Skeletal muscle satellite cell (primary cell): Measurements from ENCODE around the gene GMPR.
"Not testable (repeated sequence)": the region's sequence is repeated elsewhere in the genome, so short reads cannot be mapped to it uniquely, and the experiment has no call there.

ENCODE experiments used
- H3K27me3 ChIP-seq: 2 replicates; pipeline ENCODE4 v1.7.0; 2013; ENCODE audit warnings: low read length; ENCODE audit not compliant: control insufficient read depth, insufficient read depth
- H3K36me3 ChIP-seq: 2 replicates; pipeline ENCODE4 v1.7.0; 2013; ENCODE audit warnings: mild to moderate bottlenecking, control low read depth, low read length; ENCODE audit not compliant: insufficient read depth
- H3K4me1 ChIP-seq: 2 replicates; pipeline ENCODE4 v1.7.0; 2013; ENCODE audit warnings: low read length; ENCODE audit not compliant: control insufficient read depth, insufficient read depth
- H3K4me2 ChIP-seq: 2 replicates; pipeline ENCODE4 v1.7.0; 2013; ENCODE audit warnings: mild to moderate bottlenecking, low read length
- H3K4me3 ChIP-seq: 2 replicates; pipeline ENCODE4 v1.7.0; 2013; ENCODE audit warnings: low read length
- H3K9ac ChIP-seq: 2 replicates; pipeline ENCODE4 v1.7.0; 2013; ENCODE audit warnings: mild to moderate bottlenecking, low read depth, low read length, moderate library complexity
- H3K9me3 ChIP-seq: replicated peaks from 2 replicates; pipeline ENCODE4 v1.7.0; 2013; ENCODE audit warnings: mild to moderate bottlenecking, control low read depth, low read length

Gene GMPR

GRCh38 chr6:16267428-16268263, 29.3 kb downstream of the GMPR start:
- Histone ChIP-seq H3K9ac (no peak overlapping the region), H3K36me3 (no peaks in the 10 kb centered on the region), H3K4me2 (no peak overlapping the region), H3K4me1 (no peaks in the 10 kb centered on the region), H3K9me3 (no peaks in the 10 kb centered on the region), H3K4me3 (no peak overlapping the region), H3K27me3 (no peaks in the 10 kb centered on the region)

- not testable (repeated sequence) for H3K36me3 ChIP-seq, H3K4me1 ChIP-seq, H3K4me2 ChIP-seq, H3K27me3 ChIP-seq, H3K9ac ChIP-seq, H3K9me3 ChIP-seq, H3K4me3 ChIP-seq
Measured at GRCh38 chr6:16269442-16270070, 31.2 kb downstream of the GMPR start.

- no peaks in the 10 kb centered on the region for H3K36me3 ChIP-seq
- no peak overlapping the region for H3K9ac ChIP-seq
- no peaks in the 10 kb centered on the region for H3K9me3 ChIP-seq
- H3K4me1 ChIP-seq: peaks cover 5% of the 10 kb centered on the region
- no peaks in the 10 kb centered on the region for H3K27me3 ChIP-seq
- no peak overlapping the region for H3K4me2 ChIP-seq
- no peak overlapping the region for H3K4me3 ChIP-seq
Measured at GRCh38 chr6:16270178-16270794, 31.9 kb downstream of the GMPR start.

GRCh38 chr6:16271428-16271827, 33.0 kb downstream of the GMPR start:
- Histone ChIP-seq H3K27me3 (no peaks in the 10 kb centered on the region), H3K4me2 (no peak overlapping the region), H3K9me3 (no peaks in the 10 kb centered on the region), H3K36me3 (no peaks in the 10 kb centered on the region), H3K9ac (no peak overlapping the region), H3K4me1 (peaks cover 5% of the 10 kb centered on the region), H3K4me3 (no peak overlapping the region)

GRCh38 chr6:16272201-16272600, 33.8 kb downstream of the GMPR start:
- Histone ChIP-seq H3K36me3 (no peaks in the 10 kb centered on the region), H3K9me3 (no peaks in the 10 kb centered on the region), H3K4me2 (no peak overlapping the region), H3K27me3 (no peaks in the 10 kb centered on the region), H3K9ac (no peak overlapping the region), H3K4me1 (peaks cover 10% of the 10 kb centered on the region), H3K4me3 (no peak overlapping the region)

GRCh38 chr6:16273256-16273655, 34.9 kb downstream of the GMPR start:
- Histone ChIP-seq H3K36me3 (no peaks in the 10 kb centered on the region), H3K4me2 (no peak overlapping the region), H3K27me3 (no peaks in the 10 kb centered on the region), H3K4me3 (no peak overlapping the region), H3K4me1 (peaks cover 19% of the 10 kb centered on the region), H3K9ac (no peak overlapping the region), H3K9me3 (no peaks in the 10 kb centered on the region)

- Histone ChIP-seq H3K27me3 (no peaks in the 10 kb centered on the region), H3K9ac (no peak overlapping the region), H3K36me3 (no peaks in the 10 kb centered on the region), H3K4me3 (no peak overlapping the region), H3K9me3 (no peaks in the 10 kb centered on the region), H3K4me2 (no peak overlapping the region), H3K4me1 (peaks cover 22% of the 10 kb centered on the region)
Measured at GRCh38 chr6:16274483-16274882, 36.1 kb downstream of the GMPR start.

GRCh38 chr6:16274885-16275589, 36.6 kb downstream of the GMPR start:
- H3K4me2 ChIP-seq: no peak overlapping the region
- H3K9me3 ChIP-seq: no peaks in the 10 kb centered on the region
- H3K27me3 ChIP-seq: no peaks in the 10 kb centered on the region
- H3K4me1 ChIP-seq: peaks cover 22% of the 10 kb centered on the region
- H3K36me3 ChIP-seq: no peaks in the 10 kb centered on the region
- H3K9ac ChIP-seq: no peak overlapping the region
- no peak overlapping the region for H3K4me3 ChIP-seq

- no peaks in the 10 kb centered on the region for H3K27me3 ChIP-seq
- peak overlapping the region; percentile 63 for H3K4me2 ChIP-seq
- no peaks in the 10 kb centered on the region for H3K36me3 ChIP-seq
- no peaks in the 10 kb centered on the region for H3K9me3 ChIP-seq
- H3K4me1 ChIP-seq: peaks cover 22% of the 10 kb centered on the region
- no peak overlapping the region for H3K9ac ChIP-seq
- H3K4me3 ChIP-seq: peak overlapping the region; percentile 13
Measured at GRCh38 chr6:16277101-16277981, 39.0 kb downstream of the GMPR start.

- Histone ChIP-seq H3K4me3 (peak overlapping the region; percentile 13), H3K4me2 (peak overlapping the region; percentile 63), H3K36me3 (no peaks in the 10 kb centered on the region), H3K9me3 (no peaks in the 10 kb centered on the region), H3K27me3 (no peaks in the 10 kb centered on the region), H3K9ac (no peak overlapping the region), H3K4me1 (peaks cover 21% of the 10 kb centered on the region)
Measured at GRCh38 chr6:16278048-16278724, 39.8 kb downstream of the GMPR start.
